ENCODE data around the gene SLC2A1.

DNA sequence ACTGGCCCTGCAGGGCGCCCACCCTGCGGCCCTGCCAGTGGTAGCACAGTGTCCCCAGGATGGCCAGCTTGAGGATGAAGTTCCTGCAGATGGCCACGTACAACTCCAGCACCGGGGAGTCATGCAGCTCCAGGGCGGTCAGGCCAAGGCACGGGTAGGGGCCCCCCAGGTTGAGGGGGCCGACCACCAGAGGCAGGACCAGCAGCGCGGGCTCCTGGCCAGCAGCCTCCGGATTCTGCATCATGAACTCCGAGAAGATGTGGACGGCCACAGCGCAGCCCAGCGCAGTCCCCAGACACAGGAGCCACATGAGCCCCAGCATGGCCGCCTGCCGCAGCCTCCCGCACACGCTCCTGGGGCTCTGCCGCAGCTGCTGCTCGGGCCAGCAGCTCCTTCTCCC lies 71.3 kb downstream of the SLC2A1 start:
- TF ChIP-seq POLR2A (IDR thresholded peaks at IDR 0.05) = no peak
- TF ChIP-seq, protein P1, sequence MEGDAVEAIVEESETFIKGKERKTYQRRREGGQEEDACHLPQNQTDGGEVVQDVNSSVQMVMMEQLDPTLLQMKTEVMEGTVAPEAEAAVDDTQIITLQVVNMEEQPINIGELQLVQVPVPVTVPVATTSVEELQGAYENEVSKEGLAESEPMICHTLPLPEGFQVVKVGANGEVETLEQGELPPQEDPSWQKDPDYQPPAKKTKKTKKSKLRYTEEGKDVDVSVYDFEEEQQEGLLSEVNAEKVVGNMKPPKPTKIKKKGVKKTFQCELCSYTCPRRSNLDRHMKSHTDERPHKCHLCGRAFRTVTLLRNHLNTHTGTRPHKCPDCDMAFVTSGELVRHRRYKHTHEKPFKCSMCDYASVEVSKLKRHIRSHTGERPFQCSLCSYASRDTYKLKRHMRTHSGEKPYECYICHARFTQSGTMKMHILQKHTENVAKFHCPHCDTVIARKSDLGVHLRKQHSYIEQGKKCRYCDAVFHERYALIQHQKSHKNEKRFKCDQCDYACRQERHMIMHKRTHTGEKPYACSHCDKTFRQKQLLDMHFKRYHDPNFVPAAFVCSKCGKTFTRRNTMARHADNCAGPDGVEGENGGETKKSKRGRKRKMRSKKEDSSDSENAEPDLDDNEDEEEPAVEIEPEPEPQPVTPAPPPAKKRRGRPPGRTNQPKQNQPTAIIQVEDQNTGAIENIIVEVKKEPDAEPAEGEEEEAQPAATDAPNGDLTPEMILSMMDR (IDR thresholded peaks at IDR 0.05) = no peak

All from lower leg skin (tissue), 3 donors.